ENCODE measurements around the gene MAGI1. TPM values are rescaled to one million over a fixed set of nuclear protein-coding genes. Genes with fewer than 3 reads are reported as not detected.

The MAGI1 gene
- polyA plus RNA-seq, 1 of the 3 experiments (the other 2 are of a cell fraction), result 10.3 TPM

DNA sequence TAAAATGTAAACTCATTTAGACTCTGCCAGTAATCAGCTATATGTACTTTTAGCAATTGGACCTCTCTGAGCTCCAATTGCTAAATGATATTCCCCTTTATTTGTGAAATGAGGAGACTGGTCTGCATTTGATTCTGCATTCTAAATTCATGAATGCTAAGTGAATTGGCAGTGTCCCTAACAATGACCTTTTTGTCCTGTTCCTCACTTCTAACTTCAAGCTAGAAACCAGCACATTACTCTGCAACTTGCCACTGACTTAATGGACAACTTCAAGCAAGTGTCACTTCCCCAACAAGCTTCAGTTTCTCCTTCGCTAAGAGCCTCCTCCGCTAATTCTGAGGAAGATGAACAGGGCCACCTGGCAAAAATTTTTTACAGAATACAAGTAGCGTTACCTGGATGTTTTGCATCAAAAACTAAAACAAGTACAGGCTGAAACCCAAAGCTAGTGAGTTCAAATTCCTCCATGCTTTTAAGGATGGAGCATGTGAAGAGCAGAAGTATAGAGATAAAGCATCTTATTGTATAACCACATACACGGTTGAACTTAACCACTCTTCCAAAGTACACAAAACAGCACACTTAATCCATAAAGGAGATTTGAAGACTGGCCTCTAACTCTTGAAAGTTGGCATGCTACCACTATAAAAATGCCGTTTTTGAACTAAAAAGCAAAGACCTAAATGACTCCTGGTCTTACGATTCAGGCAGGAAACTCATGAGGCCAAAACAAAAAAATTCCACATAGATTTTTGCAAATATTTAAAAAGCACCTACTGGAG lies 207.6 kb downstream of the MAGI1 start:
- ChIA-PET CTCF (interaction anchor here (0.9 to 1.5 kb wide), 3 partner anchors 16 to 34 kb away, joined by 3 read pairs; no protein-coding TSS in a partner anchor), POLR2A (no interaction called here)
- Histone ChIP-seq H3K4me2 (peak overlapping the region; percentile 48; the same call in 1 of the 2 replicates), H3K9me2 (no peaks in the 10 kb centered on the region), H3K4me3 (ENCODE audit: low read depth in 2 of 2, low read length in 1 of 2) (peak overlapping the region in 1 of 2 experiments; percentile 6; a peak in 1 of 4 replicates), H2AFZ (ENCODE audit: low read depth) (no peak overlapping the region), H3F3A (replicated peaks; ENCODE audit: insufficient read depth) (peaks cover 33% of the 10 kb centered on the region), H3K36me3 (replicated peaks in 1 of 2; ENCODE audit: control insufficient read depth in 1 of 2, insufficient read depth in 2 of 2, low read length in 1 of 2) (no peaks in the 10 kb centered on the region), H3K27ac (ENCODE audit: low read depth in 2 of 2, low read length in 1 of 2) (peak overlapping the region in 1 of 2 experiments; percentile 52; a peak in 3 of 4 replicates), H3K79me2 (ENCODE audit: insufficient read depth) (peaks cover 59% of the 10 kb centered on the region), H3K9me3 (no peaks in the 10 kb centered on the region), H3K27me3 (ENCODE audit: insufficient read depth) (no peaks in the 10 kb centered on the region), H3K4me1 (ENCODE audit: control insufficient read depth in 1 of 2, insufficient read depth in 2 of 2, low read depth in 1 of 2, low read length in 1 of 2) (peaks cover 4 to 53% of the 10 kb centered on the region in 2 experiments; a peak in 3 of 4 replicates), H3K9ac (no peak overlapping the region), H4K20me1 (ENCODE audit: insufficient read depth) (no peaks in the 10 kb centered on the region; the same call in 1 of the 2 replicates)
- WGBS (ENCODE audit: low lambda C conversion rate), result 77% methylated on average over 6 of the region's 6 CpGs
- TF ChIP-seq JUND (IDR thresholded peaks at IDR 0.05) (no peak), TAF1 (IDR thresholded peaks at IDR 0.05; ENCODE audit: borderline replicate concordance, low read depth, low read length) (no peak), CHD2 (IDR thresholded peaks at IDR 0.05; ENCODE audit: low read length, partially characterized antibody) (no peak), SMC3 (IDR thresholded peaks at IDR 0.05; ENCODE audit: low read depth, low read length) (no peak)
- TF ChIP-seq, protein P1, sequence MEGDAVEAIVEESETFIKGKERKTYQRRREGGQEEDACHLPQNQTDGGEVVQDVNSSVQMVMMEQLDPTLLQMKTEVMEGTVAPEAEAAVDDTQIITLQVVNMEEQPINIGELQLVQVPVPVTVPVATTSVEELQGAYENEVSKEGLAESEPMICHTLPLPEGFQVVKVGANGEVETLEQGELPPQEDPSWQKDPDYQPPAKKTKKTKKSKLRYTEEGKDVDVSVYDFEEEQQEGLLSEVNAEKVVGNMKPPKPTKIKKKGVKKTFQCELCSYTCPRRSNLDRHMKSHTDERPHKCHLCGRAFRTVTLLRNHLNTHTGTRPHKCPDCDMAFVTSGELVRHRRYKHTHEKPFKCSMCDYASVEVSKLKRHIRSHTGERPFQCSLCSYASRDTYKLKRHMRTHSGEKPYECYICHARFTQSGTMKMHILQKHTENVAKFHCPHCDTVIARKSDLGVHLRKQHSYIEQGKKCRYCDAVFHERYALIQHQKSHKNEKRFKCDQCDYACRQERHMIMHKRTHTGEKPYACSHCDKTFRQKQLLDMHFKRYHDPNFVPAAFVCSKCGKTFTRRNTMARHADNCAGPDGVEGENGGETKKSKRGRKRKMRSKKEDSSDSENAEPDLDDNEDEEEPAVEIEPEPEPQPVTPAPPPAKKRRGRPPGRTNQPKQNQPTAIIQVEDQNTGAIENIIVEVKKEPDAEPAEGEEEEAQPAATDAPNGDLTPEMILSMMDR (IDR thresholded peaks at IDR 0.05), result 0 out of 2 replicates have a peak, but pooled peaks have one; percentile 9
- no peak for DNase-seq

DNA sequence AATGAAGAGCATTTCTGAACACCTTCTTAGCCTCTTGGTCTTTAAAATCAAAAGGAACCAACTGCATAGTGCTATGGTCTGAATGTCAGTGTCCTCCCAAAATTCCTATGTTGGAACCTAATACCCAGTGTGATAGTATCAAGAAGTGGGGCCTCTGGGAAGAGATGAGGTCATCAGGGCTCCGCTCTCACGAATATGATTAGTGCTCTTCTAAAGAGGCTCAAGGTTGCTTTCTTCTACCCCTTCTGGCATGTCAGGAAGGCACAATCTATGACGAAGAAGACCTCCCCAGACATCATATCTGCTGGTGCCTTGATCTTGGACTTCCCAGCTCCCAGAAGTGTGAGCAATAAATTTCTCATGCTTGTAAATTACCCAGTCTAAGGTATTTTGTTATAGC lies 209.5 kb downstream of the MAGI1 start:
- H3F3A ChIP-seq (replicated peaks; ENCODE audit: insufficient read depth), result peaks cover 20% of the 10 kb centered on the region
- no peak overlapping the region; a peak in 1 of 4 replicates for H3K27ac ChIP-seq (ENCODE audit: low read depth in 2 of 2, low read length in 1 of 2)
- H3K79me2 ChIP-seq (ENCODE audit: insufficient read depth), result peaks cover 65% of the 10 kb centered on the region
- H4K20me1 ChIP-seq (ENCODE audit: insufficient read depth), result no peaks in the 10 kb centered on the region; the same call in 1 of the 2 replicates
- H2AFZ ChIP-seq (ENCODE audit: low read depth), result no peak overlapping the region
- H3K4me3 ChIP-seq (ENCODE audit: low read depth in 2 of 2, low read length in 1 of 2), result no peak overlapping the region
- no peaks in the 10 kb centered on the region for H3K9me2 ChIP-seq
- no peaks in the 10 kb centered on the region for H3K9me3 ChIP-seq
- peaks cover 4 to 38% of the 10 kb centered on the region in 2 experiments; a peak in 3 of 4 replicates for H3K4me1 ChIP-seq (ENCODE audit: control insufficient read depth in 1 of 2, insufficient read depth in 2 of 2, low read depth in 1 of 2, low read length in 1 of 2)
- no peak for DNase-seq
- TF ChIP-seq FOSL2 (IDR thresholded peaks at IDR 0.05; ENCODE audit: borderline replicate concordance, low read depth) (no peak), EZH2phosphoT487 (IDR thresholded peaks at IDR 0.05; ENCODE audit: borderline replicate concordance, low read depth) (no peak), RAD21 (IDR thresholded peaks at IDR 0.05; ENCODE audit: low read length) (no peak), ELF1 (IDR thresholded peaks at IDR 0.05) (no peak), TCF12 (IDR thresholded peaks at IDR 0.05) (no peak), NFIC (IDR thresholded peaks at IDR 0.05; ENCODE audit: borderline replicate concordance) (no peak), YY1 (IDR thresholded peaks at IDR 0.05; ENCODE audit: low read depth) (no peak), GATA2 (CRISPR knock-in tag; IDR thresholded peaks at IDR 0.05) (no peak), RFX5 (IDR thresholded peaks at IDR 0.05; ENCODE audit: low read length) (no peak), POLR2AphosphoS5 (IDR thresholded peaks at IDR 0.05; ENCODE audit: low read depth, low read length) (no peak)
- TF ChIP-seq, protein P2, sequence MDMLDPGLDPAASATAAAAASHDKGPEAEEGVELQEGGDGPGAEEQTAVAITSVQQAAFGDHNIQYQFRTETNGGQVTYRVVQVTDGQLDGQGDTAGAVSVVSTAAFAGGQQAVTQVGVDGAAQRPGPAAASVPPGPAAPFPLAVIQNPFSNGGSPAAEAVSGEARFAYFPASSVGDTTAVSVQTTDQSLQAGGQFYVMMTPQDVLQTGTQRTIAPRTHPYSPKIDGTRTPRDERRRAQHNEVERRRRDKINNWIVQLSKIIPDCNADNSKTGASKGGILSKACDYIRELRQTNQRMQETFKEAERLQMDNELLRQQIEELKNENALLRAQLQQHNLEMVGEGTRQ (IDR thresholded peaks at IDR 0.05; ENCODE audit: borderline replicate concordance, low read depth, low read length), result no peak
- TF ChIP-seq, protein P3, sequence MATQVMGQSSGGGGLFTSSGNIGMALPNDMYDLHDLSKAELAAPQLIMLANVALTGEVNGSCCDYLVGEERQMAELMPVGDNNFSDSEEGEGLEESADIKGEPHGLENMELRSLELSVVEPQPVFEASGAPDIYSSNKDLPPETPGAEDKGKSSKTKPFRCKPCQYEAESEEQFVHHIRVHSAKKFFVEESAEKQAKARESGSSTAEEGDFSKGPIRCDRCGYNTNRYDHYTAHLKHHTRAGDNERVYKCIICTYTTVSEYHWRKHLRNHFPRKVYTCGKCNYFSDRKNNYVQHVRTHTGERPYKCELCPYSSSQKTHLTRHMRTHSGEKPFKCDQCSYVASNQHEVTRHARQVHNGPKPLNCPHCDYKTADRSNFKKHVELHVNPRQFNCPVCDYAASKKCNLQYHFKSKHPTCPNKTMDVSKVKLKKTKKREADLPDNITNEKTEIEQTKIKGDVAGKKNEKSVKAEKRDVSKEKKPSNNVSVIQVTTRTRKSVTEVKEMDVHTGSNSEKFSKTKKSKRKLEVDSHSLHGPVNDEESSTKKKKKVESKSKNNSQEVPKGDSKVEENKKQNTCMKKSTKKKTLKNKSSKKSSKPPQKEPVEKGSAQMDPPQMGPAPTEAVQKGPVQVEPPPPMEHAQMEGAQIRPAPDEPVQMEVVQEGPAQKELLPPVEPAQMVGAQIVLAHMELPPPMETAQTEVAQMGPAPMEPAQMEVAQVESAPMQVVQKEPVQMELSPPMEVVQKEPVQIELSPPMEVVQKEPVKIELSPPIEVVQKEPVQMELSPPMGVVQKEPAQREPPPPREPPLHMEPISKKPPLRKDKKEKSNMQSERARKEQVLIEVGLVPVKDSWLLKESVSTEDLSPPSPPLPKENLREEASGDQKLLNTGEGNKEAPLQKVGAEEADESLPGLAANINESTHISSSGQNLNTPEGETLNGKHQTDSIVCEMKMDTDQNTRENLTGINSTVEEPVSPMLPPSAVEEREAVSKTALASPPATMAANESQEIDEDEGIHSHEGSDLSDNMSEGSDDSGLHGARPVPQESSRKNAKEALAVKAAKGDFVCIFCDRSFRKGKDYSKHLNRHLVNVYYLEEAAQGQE (IDR thresholded peaks at IDR 0.05; ENCODE audit: low read depth, low read length), result no peak
- TF ChIP-seq, protein P4, sequence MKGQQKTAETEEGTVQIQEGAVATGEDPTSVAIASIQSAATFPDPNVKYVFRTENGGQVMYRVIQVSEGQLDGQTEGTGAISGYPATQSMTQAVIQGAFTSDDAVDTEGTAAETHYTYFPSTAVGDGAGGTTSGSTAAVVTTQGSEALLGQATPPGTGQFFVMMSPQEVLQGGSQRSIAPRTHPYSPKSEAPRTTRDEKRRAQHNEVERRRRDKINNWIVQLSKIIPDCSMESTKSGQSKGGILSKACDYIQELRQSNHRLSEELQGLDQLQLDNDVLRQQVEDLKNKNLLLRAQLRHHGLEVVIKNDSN (IDR thresholded peaks at IDR 0.05; ENCODE audit: borderline replicate concordance, low read depth), result no peak
- no peak overlapping the region for H3K9ac ChIP-seq
- 76% methylated on average over 3 of the region's 3 CpGs for WGBS (ENCODE audit: low lambda C conversion rate)
- POLR2A ChIA-PET, result no interaction called here
- H3K4me2 ChIP-seq, result no peak overlapping the region
- H3K36me3 ChIP-seq (replicated peaks in 1 of 2; ENCODE audit: control insufficient read depth in 1 of 2, insufficient read depth in 2 of 2, low read length in 1 of 2), result no peaks in the 10 kb centered on the region
- CTCF ChIA-PET, result no interaction called here
- H3K27me3 ChIP-seq (ENCODE audit: insufficient read depth), result no peaks in the 10 kb centered on the region

Measured in SK-N-SH (cell line).